HS-27A (cell line): ENCODE data around the gene CDRT4.

Experiments
- DNase-seq: peaks from one replicate; pipeline ENCODE4 v3.0.0-alpha.2; 2012; ENCODE audit warnings: low read depth, missing footprints

Gene CDRT4

GRCh38 chr17:15492791-15493692 is 25.6 kb upstream of the CDRT4 start:
- no peak for DNase-seq

- DNase-seq, result no peak
Measured at GRCh38 chr17:15492186-15492585, 24.8 kb upstream of the CDRT4 start.

GRCh38 chr17:15490634-15491261 is 23.3 kb upstream of the CDRT4 start:
- DNase-seq, result peak; percentile 67

GRCh38 chr17:15488557-15488956 is 21.1 kb upstream of the CDRT4 start:
- DNase-seq, result no peak

- no peak for DNase-seq
Measured at GRCh38 chr17:15485045-15485444, 17.6 kb upstream of the CDRT4 start.

GRCh38 chr17:15483431-15483830 is 16.0 kb upstream of the CDRT4 start:
- DNase-seq, result no peak

GRCh38 chr17:15482476-15482875 is 15.1 kb upstream of the CDRT4 start:
- DNase-seq, result no peak

GRCh38 chr17:15481481-15481880 is 14.1 kb upstream of the CDRT4 start:
- no peak for DNase-seq

- no peak for DNase-seq
Measured at GRCh38 chr17:15480204-15480603, 12.8 kb upstream of the CDRT4 start.

GRCh38 chr17:15479703-15480102 is 12.3 kb upstream of the CDRT4 start:
- no peak for DNase-seq

GRCh38 chr17:15478845-15479244 is 11.4 kb upstream of the CDRT4 start:
- no peak for DNase-seq

GRCh38 chr17:15475631-15476354 is 8.4 kb upstream of the CDRT4 start:
- no peak for DNase-seq

GRCh38 chr17:15472891-15473290 is 5.5 kb upstream of the CDRT4 start:
- no peak for DNase-seq

- no peak for DNase-seq
Measured at GRCh38 chr17:15470536-15470935, 3.1 kb upstream of the CDRT4 start.

GRCh38 chr17:15469260-15469659 is 1.8 kb upstream of the CDRT4 start:
- DNase-seq, result no peak

GRCh38 chr17:15468126-15468525 is 705 bp upstream of the CDRT4 start:
- no peak for DNase-seq

- DNase-seq, result no peak
Measured at GRCh38 chr17:15466131-15466530, 1.3 kb downstream of the CDRT4 start.

GRCh38 chr17:15465045-15465701 is 2.2 kb downstream of the CDRT4 start:
- no peak for DNase-seq

GRCh38 chr17:15464231-15464985 is 3.0 kb downstream of the CDRT4 start:
- no peak for DNase-seq

GRCh38 chr17:15462976-15463772 is 4.2 kb downstream of the CDRT4 start:
- DNase-seq, result peak; percentile 83

- DNase-seq, result no peak
Measured at GRCh38 chr17:15457723-15458094, 9.7 kb downstream of the CDRT4 start.
